ENCODE data around the gene TMEM72. TPM values are rescaled to one million over a fixed set of nuclear protein-coding genes. Genes with fewer than 3 reads are reported as not detected.

Gene TMEM72
- polyA plus RNA-seq, 3 donors: not detected

- Histone ChIP-seq H3K4me1 (ENCODE audit: control insufficient read depth in 1 of 2, insufficient read depth in 2 of 2, low read length in 2 of 2) (peaks cover 66 to 80% of the 10 kb centered on the region in 2 donors), H4K20me1 (ENCODE audit: insufficient read depth, low read length) (peaks cover 82% of the 10 kb centered on the region), H3K9me3 (replicated peaks in 1 of 2; ENCODE audit: control insufficient read depth in 1 of 2, insufficient read depth in 1 of 2, low read length in 2 of 2) (no peaks in the 10 kb centered on the region), H3K79me2 (ENCODE audit: insufficient read depth, low read length) (peaks cover 99% of the 10 kb centered on the region), H3K9ac (ENCODE audit: insufficient read depth, low read length, poor library complexity, severe bottlenecking) (peak overlapping the region; percentile 84), H3K4me2 (replicated peaks; ENCODE audit: extremely low read depth, low read length, poor library complexity, severe bottlenecking) (peak overlapping the region; percentile 99), H3K27me3 (ENCODE audit: control insufficient read depth in 2 of 2, insufficient read depth in 2 of 2, low read length in 2 of 2) (no peaks in the 10 kb centered on the region), H3K36me3 (replicated peaks in 1 of 2; ENCODE audit: control insufficient read depth in 1 of 2, insufficient read depth in 2 of 2, low read length in 2 of 2) (peaks cover 12 to 37% of the 10 kb centered on the region in 2 donors), H3K27ac (ENCODE audit: low read depth in 1 of 2, low read length in 2 of 2) (peak overlapping the region; percentile 77 to 81), H2AFZ (ENCODE audit: insufficient read depth, low read depth, low read length, poor library complexity, severe bottlenecking) (peak overlapping the region; percentile 82), H3K4me3 (replicated peaks in 1 of 3; ENCODE audit: low read depth in 2 of 3, low read length in 3 of 3) (peak overlapping the region; percentile 73 to 96 (median 83))
- 0% methylated on average over 1 of the region's 6 CpGs for WGBS (ENCODE audit: insufficient coverage)
- H3K4me3 Mint-ChIP-seq: peak overlapping the region; percentile 90 to 99
- DNase-seq: peak in 1 of 3 donors; percentile 43
- H3K9me3 Mint-ChIP-seq: peaks cover 0 to 4% (median 3%) of the 10 kb centered on the region in 7 donors
- H3K4me1 Mint-ChIP-seq: peaks cover 75% of the 10 kb centered on the region
- peaks cover 40 to 53% of the 10 kb centered on the region in 2 donors for H3K36me3 Mint-ChIP-seq
- peaks cover 0 to 1% (median 0%) of the 10 kb centered on the region in 3 donors for H3K27me3 Mint-ChIP-seq (ENCODE audit: low read depth in 3 of 3)
- intact Hi-C loops (cut with micrococcal nuclease): no loop called here
- H3K27ac Mint-ChIP-seq: peak overlapping the region; percentile 83 to 96 (median 94)
- TF ChIP-seq, protein P1, sequence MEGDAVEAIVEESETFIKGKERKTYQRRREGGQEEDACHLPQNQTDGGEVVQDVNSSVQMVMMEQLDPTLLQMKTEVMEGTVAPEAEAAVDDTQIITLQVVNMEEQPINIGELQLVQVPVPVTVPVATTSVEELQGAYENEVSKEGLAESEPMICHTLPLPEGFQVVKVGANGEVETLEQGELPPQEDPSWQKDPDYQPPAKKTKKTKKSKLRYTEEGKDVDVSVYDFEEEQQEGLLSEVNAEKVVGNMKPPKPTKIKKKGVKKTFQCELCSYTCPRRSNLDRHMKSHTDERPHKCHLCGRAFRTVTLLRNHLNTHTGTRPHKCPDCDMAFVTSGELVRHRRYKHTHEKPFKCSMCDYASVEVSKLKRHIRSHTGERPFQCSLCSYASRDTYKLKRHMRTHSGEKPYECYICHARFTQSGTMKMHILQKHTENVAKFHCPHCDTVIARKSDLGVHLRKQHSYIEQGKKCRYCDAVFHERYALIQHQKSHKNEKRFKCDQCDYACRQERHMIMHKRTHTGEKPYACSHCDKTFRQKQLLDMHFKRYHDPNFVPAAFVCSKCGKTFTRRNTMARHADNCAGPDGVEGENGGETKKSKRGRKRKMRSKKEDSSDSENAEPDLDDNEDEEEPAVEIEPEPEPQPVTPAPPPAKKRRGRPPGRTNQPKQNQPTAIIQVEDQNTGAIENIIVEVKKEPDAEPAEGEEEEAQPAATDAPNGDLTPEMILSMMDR (IDR thresholded peaks at IDR 0.05): no peak
Measured at GRCh38 chr10:44958898-44959246, 47.7 kb downstream of the TMEM72 start.

DNA sequence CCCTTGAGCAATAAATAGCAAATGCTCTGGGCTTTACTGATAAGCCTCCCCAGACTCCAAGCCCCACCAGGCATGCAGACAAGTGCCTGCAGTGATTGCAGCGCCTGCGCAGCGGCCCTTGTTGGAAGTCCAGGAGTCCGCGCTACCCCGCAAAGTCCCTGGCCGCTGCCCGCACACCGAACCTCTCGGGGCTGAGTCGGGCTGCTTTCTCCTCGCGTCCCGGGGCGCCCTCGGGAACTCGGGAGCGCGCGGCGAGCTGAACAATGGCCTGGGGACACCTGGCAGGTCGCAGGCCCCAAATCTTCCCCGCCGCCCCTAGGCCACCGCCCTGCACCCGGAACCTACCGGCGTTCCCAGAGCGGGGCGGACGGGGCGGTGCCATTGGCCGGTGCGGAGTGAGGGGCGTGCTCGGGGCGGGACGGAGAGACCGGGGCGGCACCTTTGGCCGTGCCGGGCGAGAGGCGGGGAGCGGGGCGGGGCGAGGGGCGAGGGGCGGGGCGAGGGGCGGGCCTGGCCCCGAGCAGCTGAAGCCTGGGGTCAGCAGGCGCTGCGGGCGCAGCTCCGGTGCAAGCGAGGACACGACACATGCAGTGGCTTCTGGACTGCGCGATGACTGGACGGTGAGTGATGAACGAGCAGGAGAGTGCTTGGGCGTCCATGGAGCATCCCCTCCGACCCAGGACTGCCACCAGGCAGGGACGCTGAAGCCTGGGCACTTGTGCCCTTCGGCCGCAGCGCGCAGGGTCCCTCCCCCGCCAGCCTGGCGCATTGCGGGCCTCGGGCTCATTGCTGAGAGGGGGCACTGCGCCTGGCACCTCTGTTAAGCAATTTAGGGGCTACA, 48.3 kb downstream of the TMEM72 start, which contains the start of gene RASSF4:
Gene RASSF4 (plus strand): TSS at position 556 of the 841 bp plus-strand sequence. CDS start 10,401 bp downstream, outside the sequence.
- H4K20me1 ChIP-seq (ENCODE audit: insufficient read depth, low read length): peaks cover 82% of the 10 kb centered on the region
- H3K27me3 ChIP-seq (ENCODE audit: control insufficient read depth in 2 of 2, insufficient read depth in 2 of 2, low read length in 2 of 2): no peaks in the 10 kb centered on the region
- Mint-ChIP-seq H3K27ac (peak within 1 kb of the TSS; percentile 83 to 96 (median 95)), H3K4me3 (peak within 1 kb of the TSS; percentile 90 to 99), H3K27me3 (ENCODE audit: low read depth in 3 of 3) (peaks cover 0 to 1% (median 0%) of the 10 kb centered on the region in 3 donors), H3K4me1 (peaks cover 80% of the 10 kb centered on the region), H3K9me3 (peaks cover 0 to 4% (median 3%) of the 10 kb centered on the region in 7 donors), H3K36me3 (peaks cover 36 to 53% of the 10 kb centered on the region in 2 donors)
- under 1% methylated on average over 66 of the region's 74 CpGs for WGBS (ENCODE audit: insufficient coverage)
- peaks cover 10 to 31% of the 10 kb centered on the region in 2 donors for H3K36me3 ChIP-seq (replicated peaks in 1 of 2; ENCODE audit: control insufficient read depth in 1 of 2, insufficient read depth in 2 of 2, low read length in 2 of 2)
- DNase-seq: peak; percentile 76 to 85 (median 79)
- H2AFZ ChIP-seq (ENCODE audit: insufficient read depth, low read depth, low read length, poor library complexity, severe bottlenecking): peak within 1 kb of the TSS; percentile 82
- H3K4me3 ChIP-seq (replicated peaks in 1 of 3; ENCODE audit: low read depth in 2 of 3, low read length in 3 of 3): peak within 1 kb of the TSS; percentile 83 to 96 (median 91)
- no peaks in the 10 kb centered on the region for H3K9me3 ChIP-seq (replicated peaks in 1 of 2; ENCODE audit: control insufficient read depth in 1 of 2, insufficient read depth in 1 of 2, low read length in 2 of 2)
- peak within 1 kb of the TSS; percentile 77 to 81 for H3K27ac ChIP-seq (ENCODE audit: low read depth in 1 of 2, low read length in 2 of 2)
- TF ChIP-seq, protein P1 (IDR thresholded peaks at IDR 0.05): no peak
- peaks cover 72 to 85% of the 10 kb centered on the region in 2 donors for H3K4me1 ChIP-seq (ENCODE audit: control insufficient read depth in 1 of 2, insufficient read depth in 2 of 2, low read length in 2 of 2)
- H3K4me2 ChIP-seq (replicated peaks; ENCODE audit: extremely low read depth, low read length, poor library complexity, severe bottlenecking): peak within 1 kb of the TSS; percentile 99
- peaks cover 99% of the 10 kb centered on the region for H3K79me2 ChIP-seq (ENCODE audit: insufficient read depth, low read length)
- intact Hi-C loops (cut with micrococcal nuclease): loop anchor here in 1 of 2 donors (10.0 kb wide), 2 partner anchors 415 to 1065 kb away; partner anchors contain the start of gene ALOX5
- H3K9ac ChIP-seq (ENCODE audit: insufficient read depth, low read length, poor library complexity, severe bottlenecking): peak within 1 kb of the TSS; percentile 84

Measured in CD14-positive monocyte (primary cell).